GM23248 (cell line): ENCODE data around the gene NCOA4. TPM values are rescaled to one million over a fixed set of nuclear protein-coding genes. Genes with fewer than 3 reads are reported as not detected.
"Not testable (repeated sequence)": the region's sequence is repeated elsewhere in the genome, so short reads cannot be mapped to it uniquely, and the experiment has no call there.

Experiments
- DNase-seq: peaks from one replicate; pipeline ENCODE4 v3.0.0-alpha.2; 2015
- H2AFZ ChIP-seq: fragments of 200-600 bp; sonication (generic); 2 replicates; pipeline ENCODE4 v1.6.1; 2016; ENCODE audit warnings: antibody characterized with exemption
- H3F3A ChIP-seq: fragments of 200-600 bp; sonication (generic); 2 replicates; pipeline ENCODE4 v1.6.1; 2016; ENCODE audit warnings: mild to moderate bottlenecking, antibody characterized with exemption, mixed run types; ENCODE audit not compliant: insufficient read depth
- H3K27ac ChIP-seq: fragments of 200-600 bp; sonication (generic); 2 replicates; pipeline ENCODE4 v1.5.1; 2016; ENCODE audit warnings: mild to moderate bottlenecking
- H3K27me3 ChIP-seq: fragments of 200-600 bp; sonication (generic); replicated peaks from 2 replicates; pipeline ENCODE4 v1.6.1; 2016; ENCODE audit warnings: mild to moderate bottlenecking; ENCODE audit not compliant: insufficient read depth
- H3K36me3 ChIP-seq: fragments of 200-600 bp; sonication (generic); 2 replicates; pipeline ENCODE4 v1.6.1; 2016; ENCODE audit warnings: low read depth, mild to moderate bottlenecking
- H3K4me1 ChIP-seq: fragments of 200-600 bp; sonication (generic); 2 replicates; pipeline ENCODE4 v1.6.1; 2016; ENCODE audit warnings: mild to moderate bottlenecking; ENCODE audit not compliant: insufficient read depth
- H3K4me2 ChIP-seq: fragments of 200-600 bp; sonication (generic); one replicate; pipeline ENCODE4 v1.6.1; 2016; ENCODE audit warnings: mild to moderate bottlenecking; ENCODE audit not compliant: unreplicated experiment
- H3K4me3 ChIP-seq: fragments of 200-600 bp; sonication (generic); 2 replicates; pipeline ENCODE4 v1.5.1; 2016; ENCODE audit warnings: mild to moderate bottlenecking
- H3K79me2 ChIP-seq: fragments of 200-600 bp; sonication (generic); 2 replicates; pipeline ENCODE4 v1.6.1; 2016; ENCODE audit warnings: mild to moderate bottlenecking; ENCODE audit not compliant: insufficient read depth
- H3K9ac ChIP-seq: fragments of 200-600 bp; sonication (generic); 2 replicates; pipeline ENCODE4 v1.6.1; 2016; ENCODE audit warnings: mild to moderate bottlenecking
- H3K9me2 ChIP-seq: fragments of 200-600 bp; sonication (generic); 2 replicates; pipeline ENCODE4 v1.6.1; 2016; ENCODE audit warnings: mixed run types, mild to moderate bottlenecking, moderate library complexity; ENCODE audit not compliant: insufficient read depth
- H3K9me3 ChIP-seq: fragments of 200-600 bp; sonication (generic); one replicate; pipeline ENCODE4 v1.6.1; 2017; ENCODE audit warnings: low read depth
- H4K20me1 ChIP-seq: fragments of 200-600 bp; sonication (generic); 2 replicates; pipeline ENCODE4 v1.6.0; 2016; ENCODE audit not compliant: insufficient read depth
- EZH2 ChIP-seq: fragments of 200-600 bp; sonication (generic); IDR thresholded peaks from 2 replicates; pipeline ENCODE4 v1.6.1; 2018; ENCODE audit warnings: antibody characterized with exemption, mild to moderate bottlenecking; ENCODE audit not compliant: insufficient read depth, poor library complexity, severe bottlenecking
- EZH2phosphoT487 ChIP-seq: fragments of 200-600 bp; sonication (generic); IDR thresholded peaks from 2 replicates; pipeline ENCODE4 v1.6.1; 2018; ENCODE audit warnings: antibody characterized with exemption, moderate library complexity, mild to moderate bottlenecking, low read depth; ENCODE audit not compliant: insufficient read depth
- WGBS, 2 experiments: methylation state at CpG; one replicate each; pipeline ENCODE4 v1.1.6; 2015 to 2017; ENCODE audit warnings: low lambda C conversion rate in 2 of 2, low coverage in 1 of 2; ENCODE audit errors: missing lambda C conversion rate in 2 of 2; 5-methylcytosine and 5-hydroxymethylcytosine counted together
- in situ Hi-C: fragments of 300-500 bp; cut with MboI; formaldehyde crosslinking; loops from 2 replicates; pipeline ENCODE4 v1.15.0; 2020
- polyA plus RNA-seq: library from polyadenylated mRNA; unstranded; fragments of >200 nt; fragmentation: Nextera tagmentation; extraction: Ambion mirVana; gene quantifications from 2 replicates; pipeline ENCODE4 v1.2.1, GENCODE V29; 2016
- total RNA-seq: library from RNA; depleted of rRNA; stranded (reverse); fragments of >200 nt; shearing (Covaris generic); gene quantifications from 2 replicates; pipeline ENCODE4 v1.2.3, GENCODE V29; 2014

NCOA4 gene
- total and polyA plus RNA-seq, 2 experiments from 2014 or later: 112 to 164 TPM

- no peaks in the 10 kb centered on the region for H3K9me3 ChIP-seq
- in situ Hi-C loops: no loop called here
- peaks cover 78% of the 10 kb centered on the region for H3K79me2 ChIP-seq
- peaks cover 65% of the 10 kb centered on the region for H3K36me3 ChIP-seq
- WGBS, 2 experiments: 19 to 28% methylated on average over 3 of the region's 3 CpGs
- H3K9ac ChIP-seq: peak overlapping the region; percentile 28; the same call in 1 of the 2 replicates
- H3K9me2 ChIP-seq: no peaks in the 10 kb centered on the region
- no peaks in the 10 kb centered on the region for H3K27me3 ChIP-seq
- H3F3A ChIP-seq: peaks cover 72% of the 10 kb centered on the region
- TF ChIP-seq EZH2: no peak
- TF ChIP-seq EZH2phosphoT487: no peak
- H3K4me2 ChIP-seq: peak overlapping the region; percentile 53
- H3K4me3 ChIP-seq: no peak overlapping the region
- peaks cover 32% of the 10 kb centered on the region for H3K4me1 ChIP-seq
- DNase-seq: peak; percentile 88
- H2AFZ ChIP-seq: no peak overlapping the region
- no peaks in the 10 kb centered on the region for H4K20me1 ChIP-seq
- H3K27ac ChIP-seq: peak overlapping the region; percentile 58
Measured at GRCh38 chr10:46006219-46006618, 24.2 kb downstream of the NCOA4 start.

DNA sequence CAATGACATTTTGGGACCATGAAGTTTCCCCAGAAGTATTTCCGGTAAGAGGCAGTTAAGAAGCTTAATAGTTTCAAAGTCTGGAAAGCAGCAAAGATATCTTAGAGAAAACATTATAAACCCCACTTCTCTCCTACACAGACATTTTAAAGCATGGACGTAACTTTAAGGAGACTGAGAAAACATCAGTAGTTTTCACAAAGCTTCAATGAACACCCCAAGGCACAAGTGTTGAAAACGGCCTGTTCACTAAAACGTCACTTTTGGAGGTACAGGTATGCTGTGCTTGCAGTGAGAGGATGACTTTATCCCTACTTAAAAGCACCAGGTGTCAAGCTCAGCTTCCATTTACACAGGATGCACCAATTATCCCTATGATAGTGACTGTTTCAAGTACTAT, 25.0 kb downstream of the NCOA4 start:
- no peak for DNase-seq
- Histone ChIP-seq H3K9me2 (no peaks in the 10 kb centered on the region), H3K4me3 (no peak overlapping the region), H3K36me3 (peaks cover 58% of the 10 kb centered on the region), H4K20me1 (no peaks in the 10 kb centered on the region), H3K79me2 (peaks cover 76% of the 10 kb centered on the region), H3K9ac (peak overlapping the region; percentile 28; the same call in 1 of the 2 replicates), H3K4me1 (peaks cover 32% of the 10 kb centered on the region), H2AFZ (no peak overlapping the region), H3K27me3 (no peaks in the 10 kb centered on the region), H3F3A (peaks cover 77% of the 10 kb centered on the region), H3K4me2 (peak overlapping the region; percentile 53), H3K27ac (peak overlapping the region; percentile 58), H3K9me3 (no peaks in the 10 kb centered on the region)
- 71 to 75% methylated on average over 4 of the region's 4 CpGs for WGBS, 2 experiments
- TF ChIP-seq EZH2phosphoT487 (no peak), EZH2 (no peak)
- in situ Hi-C loops: no loop called here

DNA sequence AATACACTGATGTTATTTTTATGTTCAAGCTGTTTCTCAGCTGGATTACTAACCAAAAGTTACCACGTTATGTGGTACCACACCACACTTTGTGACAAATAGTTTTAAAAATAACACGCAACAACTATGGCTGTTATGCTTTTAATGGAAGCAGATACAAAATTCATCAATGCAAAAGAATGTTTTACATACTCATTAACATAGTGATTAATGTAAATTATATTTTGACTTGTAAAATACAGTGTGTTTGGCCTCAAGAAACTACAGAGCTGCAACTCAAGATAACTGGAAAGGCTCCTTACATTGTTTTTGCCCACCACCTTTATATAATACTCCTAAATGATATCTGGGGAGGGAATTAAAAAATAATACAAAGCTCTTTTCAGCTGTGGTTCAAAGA, 25.5 kb downstream of the NCOA4 start:
- no peak overlapping the region for H3K9ac ChIP-seq
- in situ Hi-C loops: no loop called here

GRCh38 chr10:46002916-46003693, 27.3 kb downstream of the NCOA4 start:
- DNase-seq: peak; percentile 65
- Histone ChIP-seq H4K20me1 (no peaks in the 10 kb centered on the region), H3K9me3 (no peaks in the 10 kb centered on the region), H3K4me1 (peaks cover 32% of the 10 kb centered on the region), H3K4me2 (no peak overlapping the region), H3K9me2 (no peaks in the 10 kb centered on the region), H3K27me3 (no peaks in the 10 kb centered on the region), H3K36me3 (peaks cover 44% of the 10 kb centered on the region), H3K27ac (0 out of 2 replicates have a peak overlapping the region, but pooled peaks have one; percentile 3), H3F3A (peaks cover 68% of the 10 kb centered on the region), H3K79me2 (peaks cover 58% of the 10 kb centered on the region), H3K9ac (no peak overlapping the region), H3K4me3 (no peak overlapping the region), H2AFZ (no peak overlapping the region)
- WGBS, 2 experiments: 68 to 74% methylated on average over 9 of the region's 9 CpGs
- in situ Hi-C loops: no loop called here
- TF ChIP-seq EZH2phosphoT487: no peak
- no peak for TF ChIP-seq EZH2

More for the DNA sequence above, 25.5 kb downstream of the NCOA4 start:
- Histone ChIP-seq H3K4me2 (no peak overlapping the region), H3F3A (peaks cover 77% of the 10 kb centered on the region), H3K4me1 (peaks cover 32% of the 10 kb centered on the region), H3K4me3 (no peak overlapping the region), H2AFZ (no peak overlapping the region), H4K20me1 (no peaks in the 10 kb centered on the region), H3K79me2 (peaks cover 71% of the 10 kb centered on the region), H3K9me3 (no peaks in the 10 kb centered on the region), H3K9me2 (no peaks in the 10 kb centered on the region), H3K27me3 (no peaks in the 10 kb centered on the region), H3K27ac (peak overlapping the region; percentile 58; the same call in 1 of the 2 replicates), H3K36me3 (peaks cover 55% of the 10 kb centered on the region)
- 75 to 84% methylated on average over 2 of the region's 2 CpGs for WGBS, 2 experiments
- DNase-seq: no peak
- no peak for TF ChIP-seq EZH2phosphoT487
- TF ChIP-seq EZH2: no peak

GRCh38 chr10:46002189-46002687, 28.2 kb downstream of the NCOA4 start:
- H3K9me3 ChIP-seq, H4K20me1 ChIP-seq, H3K4me2 ChIP-seq, DNase-seq, H3K9me2 ChIP-seq, H3K27me3 ChIP-seq, H2AFZ ChIP-seq, H3K9ac ChIP-seq, H3K4me3 ChIP-seq, H3K27ac ChIP-seq, in situ Hi-C loops: not testable (repeated sequence)
- Histone ChIP-seq H3K79me2 (peaks cover 60% of the 10 kb centered on the region), H3F3A (peaks cover 60% of the 10 kb centered on the region), H3K36me3 (peaks cover 38% of the 10 kb centered on the region), H3K4me1 (peaks cover 32% of the 10 kb centered on the region)
- WGBS, 2 experiments: 90 to 91% methylated on average over 7 of the region's 7 CpGs
